ENCODE results near the gene STK35. TPM values are rescaled to one million over a fixed set of nuclear protein-coding genes. Genes with fewer than 3 reads are reported as not detected.
A peak's percentile ranks its signal among the peaks of the same experiment; 100 is the strongest.
"Not testable (repeated sequence)": the region's sequence is repeated elsewhere in the genome, so short reads cannot be mapped to it uniquely, and the experiment has no call there.

The STK35 gene
- polyA plus RNA-seq, 1 experiment = 8.2 TPM

DNA sequence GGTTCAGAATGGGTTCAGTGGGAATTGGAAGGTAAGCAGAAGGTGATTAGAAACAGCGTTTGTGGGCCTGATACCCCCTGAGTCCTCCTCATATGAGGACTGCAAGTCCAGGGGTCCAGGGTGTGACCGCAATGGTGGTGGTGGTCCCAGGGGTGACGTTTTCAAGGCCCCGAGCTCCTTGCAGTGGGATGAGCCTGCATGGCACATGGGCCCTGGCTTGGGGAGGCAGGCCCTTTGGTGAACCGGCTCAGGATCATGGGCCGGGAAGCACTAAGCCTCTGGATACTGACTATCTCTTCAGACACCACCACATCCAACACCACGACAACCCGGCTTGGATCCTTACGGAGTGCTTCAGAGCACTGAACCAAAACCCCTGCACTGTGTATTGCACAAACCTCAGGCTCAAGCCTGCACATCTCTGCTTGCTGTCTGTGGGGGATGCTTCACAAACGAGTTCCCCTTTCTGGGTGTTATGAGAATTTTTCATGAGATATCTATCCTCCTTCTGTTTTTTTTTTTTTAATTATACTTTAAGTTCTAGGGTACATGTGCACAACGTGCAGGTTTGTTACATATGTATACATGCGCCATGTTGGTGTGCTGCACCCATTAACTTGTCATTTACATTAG is 67.9 kb downstream of the STK35 start:
- Histone ChIP-seq H3K36me3 (ENCODE audit: control insufficient read depth, insufficient read depth, low read length) (no peaks in the 10 kb centered on the region), H3K4me3 (ENCODE audit: low read depth, low read length) (no peak overlapping the region), H3K27me3 (ENCODE audit: control insufficient read depth, insufficient read depth, low read length) (peaks cover 6% of the 10 kb centered on the region)
- DNase-seq (ENCODE audit: low read depth) = no peak
- ChIA-PET POLR2A (no interaction called here), CTCF (interaction anchor here (1.0 to 8.2 kb wide), 2 partner anchors 38 to 204 kb away, joined by 3 to 103 read pairs; no protein-coding TSS in a partner anchor)
- TF ChIP-seq, protein P1, sequence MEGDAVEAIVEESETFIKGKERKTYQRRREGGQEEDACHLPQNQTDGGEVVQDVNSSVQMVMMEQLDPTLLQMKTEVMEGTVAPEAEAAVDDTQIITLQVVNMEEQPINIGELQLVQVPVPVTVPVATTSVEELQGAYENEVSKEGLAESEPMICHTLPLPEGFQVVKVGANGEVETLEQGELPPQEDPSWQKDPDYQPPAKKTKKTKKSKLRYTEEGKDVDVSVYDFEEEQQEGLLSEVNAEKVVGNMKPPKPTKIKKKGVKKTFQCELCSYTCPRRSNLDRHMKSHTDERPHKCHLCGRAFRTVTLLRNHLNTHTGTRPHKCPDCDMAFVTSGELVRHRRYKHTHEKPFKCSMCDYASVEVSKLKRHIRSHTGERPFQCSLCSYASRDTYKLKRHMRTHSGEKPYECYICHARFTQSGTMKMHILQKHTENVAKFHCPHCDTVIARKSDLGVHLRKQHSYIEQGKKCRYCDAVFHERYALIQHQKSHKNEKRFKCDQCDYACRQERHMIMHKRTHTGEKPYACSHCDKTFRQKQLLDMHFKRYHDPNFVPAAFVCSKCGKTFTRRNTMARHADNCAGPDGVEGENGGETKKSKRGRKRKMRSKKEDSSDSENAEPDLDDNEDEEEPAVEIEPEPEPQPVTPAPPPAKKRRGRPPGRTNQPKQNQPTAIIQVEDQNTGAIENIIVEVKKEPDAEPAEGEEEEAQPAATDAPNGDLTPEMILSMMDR (IDR thresholded peaks at IDR 0.05; ENCODE audit: insufficient read depth, low read depth, low read length) = no peak

DNA sequence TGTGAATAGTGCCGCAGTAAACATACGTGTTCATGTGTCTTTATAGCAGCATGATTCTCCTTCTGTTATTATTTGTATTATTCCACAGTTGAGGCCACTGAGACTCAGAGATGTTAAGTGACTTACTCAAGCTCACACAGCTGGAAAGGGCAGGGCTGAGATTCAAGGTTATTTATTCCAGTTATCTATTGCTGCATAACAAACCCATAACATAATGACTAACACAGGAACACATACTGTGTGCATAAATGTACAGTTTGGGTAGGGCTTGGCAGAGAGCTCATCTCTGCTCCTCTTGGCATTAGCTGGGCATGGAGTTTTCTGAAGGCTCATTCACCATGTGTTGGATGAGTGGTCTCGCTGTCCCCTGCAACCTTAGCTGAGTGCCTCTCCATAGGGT is 68.8 kb downstream of the STK35 start:
- ChIA-PET POLR2A (no interaction called here), CTCF (interaction anchor here (0.8 to 8.2 kb wide), 8 partner anchors 8 to 205 kb away, joined by 3 to 120 read pairs (median 14); no protein-coding TSS in a partner anchor)
- Histone ChIP-seq H3K36me3 (ENCODE audit: control insufficient read depth, insufficient read depth, low read length) (no peaks in the 10 kb centered on the region), H3K4me3 (ENCODE audit: low read depth, low read length) (no peak overlapping the region), H3K27me3 (ENCODE audit: control insufficient read depth, insufficient read depth, low read length) (peaks cover 4% of the 10 kb centered on the region)
- no peak for DNase-seq (ENCODE audit: low read depth)
- TF ChIP-seq, protein P1 (IDR thresholded peaks at IDR 0.05; ENCODE audit: insufficient read depth, low read depth, low read length) = no peak

DNA sequence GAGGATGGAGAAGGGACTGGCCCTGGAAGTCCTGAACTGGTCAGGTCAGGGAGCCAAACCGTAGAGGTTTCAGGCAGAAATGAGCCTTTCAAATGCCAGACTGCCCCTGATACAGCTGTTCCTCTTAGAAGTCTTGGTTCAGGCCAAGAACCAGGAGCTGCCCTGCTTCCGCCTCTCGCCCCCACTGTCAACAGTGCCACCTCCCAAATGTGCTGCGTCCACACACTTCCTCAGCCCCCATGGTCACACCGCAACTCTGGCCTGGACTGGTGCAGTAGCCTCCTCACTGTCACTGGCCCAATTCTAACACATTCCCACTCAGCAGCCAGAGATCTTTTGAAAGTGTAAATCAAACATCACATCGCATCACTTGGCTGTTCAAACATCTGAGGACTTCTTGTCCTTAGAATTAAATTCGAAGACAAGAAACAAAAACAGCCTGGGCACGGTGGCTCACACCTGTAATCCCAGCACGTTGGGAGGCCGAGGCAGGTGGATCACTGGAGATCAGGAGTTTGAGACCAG is 69.7 kb downstream of the STK35 start:
- ChIA-PET POLR2A (no interaction called here), CTCF (interaction anchor here (1.1 to 8.2 kb wide), 8 partner anchors 8 to 206 kb away, joined by 3 to 120 read pairs (median 14); no protein-coding TSS in a partner anchor)
- H3K4me3 ChIP-seq (ENCODE audit: low read depth, low read length) = no peak overlapping the region
- TF ChIP-seq, protein P1 (IDR thresholded peaks at IDR 0.05; ENCODE audit: insufficient read depth, low read depth, low read length) = no peak
- peaks cover 4% of the 10 kb centered on the region for H3K27me3 ChIP-seq (ENCODE audit: control insufficient read depth, insufficient read depth, low read length)
- H3K36me3 ChIP-seq (ENCODE audit: control insufficient read depth, insufficient read depth, low read length) = no peaks in the 10 kb centered on the region
- no peak for DNase-seq (ENCODE audit: low read depth)

DNA sequence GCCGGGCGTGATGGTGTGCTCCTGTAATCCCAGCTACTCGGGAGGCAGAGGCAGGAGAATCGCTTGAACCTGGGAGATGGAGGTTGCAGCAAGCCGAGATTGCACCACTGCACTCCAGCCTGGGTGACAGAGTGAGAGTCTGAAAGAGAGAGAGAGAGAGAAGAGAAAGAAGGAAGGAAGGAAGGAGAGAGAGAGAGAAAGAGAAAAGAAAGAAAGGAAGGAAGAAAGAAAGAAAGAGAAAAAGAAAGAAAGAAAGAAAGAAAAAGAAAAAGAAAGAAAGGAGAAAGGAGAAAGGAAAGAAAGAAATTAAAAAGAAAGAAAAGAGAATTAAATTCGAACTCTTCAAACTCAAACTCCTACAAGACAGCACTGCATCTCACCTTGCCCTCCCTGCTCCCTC is 70.2 kb downstream of the STK35 start:
- POLR2A ChIA-PET = interaction anchor here (0.6 kb wide), 1 partner anchor 218 kb away, joined by 12 read pairs; no protein-coding TSS in a partner anchor
- not testable (repeated sequence) for H3K36me3 ChIP-seq (ENCODE audit: control insufficient read depth, insufficient read depth, low read length); DNase-seq (ENCODE audit: low read depth); H3K27me3 ChIP-seq (ENCODE audit: control insufficient read depth, insufficient read depth, low read length); H3K4me3 ChIP-seq (ENCODE audit: low read depth, low read length)
- CTCF ChIA-PET = interaction anchor here (0.6 to 8.2 kb wide), 53 partner anchors 9 to 407 kb away, joined by 3 to 120 read pairs (median 4); no protein-coding TSS in a partner anchor

DNA sequence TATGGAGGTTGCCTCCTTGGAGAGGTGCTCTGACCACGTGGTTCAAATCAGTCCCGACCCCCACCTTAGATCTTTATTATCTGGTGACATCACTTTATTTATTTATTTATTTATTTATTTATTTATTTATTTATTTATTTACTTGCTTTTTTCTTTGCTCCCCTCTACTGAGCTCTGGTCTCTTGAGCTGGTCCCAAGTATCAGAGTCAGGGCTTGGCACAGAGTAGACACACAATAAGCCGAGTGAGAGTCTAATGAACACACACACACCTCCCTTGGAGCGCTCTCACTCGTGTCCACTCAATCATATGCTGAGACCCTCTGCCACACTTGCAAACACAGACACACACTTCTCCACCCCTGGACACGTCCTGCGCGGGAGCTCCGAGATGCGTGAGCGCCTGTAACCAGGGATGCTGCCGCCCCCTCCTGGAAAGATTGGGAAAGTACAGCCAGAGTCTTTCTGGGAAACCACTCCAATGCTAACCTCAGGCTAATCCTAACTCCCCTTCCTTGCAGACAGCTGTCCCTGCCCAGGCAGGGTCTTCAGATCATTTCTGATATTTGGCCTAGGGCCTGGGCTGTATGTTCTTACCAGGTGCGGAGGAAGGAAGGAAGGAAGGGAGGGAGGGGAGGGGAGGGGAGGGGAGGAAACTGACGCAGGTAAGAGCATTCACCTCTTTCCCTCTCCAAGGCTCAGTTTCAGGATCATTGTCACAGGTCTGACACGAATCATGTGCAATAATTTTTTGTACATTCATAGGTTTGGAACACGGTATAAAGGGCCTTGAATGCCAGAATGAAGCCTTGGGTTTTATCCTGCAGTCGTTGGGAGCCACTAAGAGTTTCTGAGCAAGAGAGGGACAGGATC is 70.9 kb downstream of the STK35 start:
- CTCF ChIA-PET = interaction anchor here (0.6 to 8.2 kb wide), 60 partner anchors 9 to 415 kb away, joined by 3 to 120 read pairs (median 4); no protein-coding TSS in a partner anchor

More for the DNA sequence above, 70.9 kb downstream of the STK35 start:
- POLR2A ChIA-PET = interaction anchor here (0.6 kb wide), 1 partner anchor 218 kb away, joined by 12 read pairs; no protein-coding TSS in a partner anchor
- no peaks in the 10 kb centered on the region for H3K36me3 ChIP-seq (ENCODE audit: control insufficient read depth, insufficient read depth, low read length)
- DNase-seq (ENCODE audit: low read depth) = no peak
- H3K4me3 ChIP-seq (ENCODE audit: low read depth, low read length) = no peak overlapping the region
- H3K27me3 ChIP-seq (ENCODE audit: control insufficient read depth, insufficient read depth, low read length) = peaks cover 3% of the 10 kb centered on the region
- TF ChIP-seq, protein P1 (IDR thresholded peaks at IDR 0.05; ENCODE audit: insufficient read depth, low read depth, low read length) = peak; percentile 92
